ENCODE data around the gene VWA8. TPM values are rescaled to one million over a fixed set of nuclear protein-coding genes. Genes with fewer than 3 reads are reported as not detected.
"Not testable (repeated sequence)": the region's sequence is repeated elsewhere in the genome, so short reads cannot be mapped to it uniquely, and the experiment has no call there.

The VWA8 gene
- total and polyA plus RNA-seq, 2 experiments from 2014 or later, result 6.3 to 24.6 TPM

DNA sequence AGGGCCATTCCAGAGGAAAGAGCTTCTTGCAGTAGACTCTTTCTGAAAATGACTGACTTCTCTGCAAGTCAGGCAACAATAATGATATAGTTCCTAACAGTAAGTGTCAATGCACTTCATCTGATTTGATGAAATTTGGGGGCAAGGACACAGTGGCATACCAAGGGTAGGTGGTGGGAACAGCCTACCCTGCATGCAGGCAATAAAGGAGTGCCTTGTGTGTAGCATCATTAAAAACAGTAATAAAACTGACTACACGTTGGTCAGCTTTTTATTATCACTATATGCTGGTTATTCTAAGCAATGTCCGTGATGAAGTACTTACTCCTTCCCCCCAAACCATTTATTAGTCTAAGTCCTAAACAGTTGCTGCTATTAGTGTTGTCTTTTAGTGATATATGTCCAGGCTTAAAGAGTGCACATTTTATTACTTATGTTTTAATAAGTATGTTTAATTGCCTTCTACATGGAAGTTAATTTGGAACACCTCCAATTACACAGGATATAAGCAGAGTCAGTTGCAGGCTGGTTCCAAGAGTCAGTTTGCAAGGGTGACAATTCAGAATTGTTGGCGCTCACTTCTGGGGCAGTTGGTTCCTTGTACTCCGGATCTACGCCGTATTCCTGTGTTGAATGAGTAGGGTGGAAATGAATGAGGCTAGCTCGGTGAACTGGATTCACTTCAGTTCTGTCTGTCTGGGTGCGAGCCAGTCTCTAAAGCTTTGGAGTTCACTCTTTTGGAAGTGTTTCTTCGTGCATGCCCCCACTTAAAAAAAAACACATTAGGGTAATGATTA is 419.6 kb downstream of the VWA8 start:
- TF ChIP-seq JUNB (IDR thresholded peaks at IDR 0.05; ENCODE audit: unreplicated experiment), result no peak
- Histone ChIP-seq H4K20me1 (replicated peaks; ENCODE audit: insufficient read depth) (no peaks in the 10 kb centered on the region), H3K79me2 (replicated peaks; ENCODE audit: insufficient read depth) (no peaks in the 10 kb centered on the region), H3K27me3 (ENCODE audit: insufficient read depth) (no peaks in the 10 kb centered on the region), H3K4me2 (no peak overlapping the region), H3K9me2 (ENCODE audit: insufficient read depth) (no peaks in the 10 kb centered on the region), H2AFZ (no peak overlapping the region), H3F3A (replicated peaks; ENCODE audit: low read depth) (no peaks in the 10 kb centered on the region), H3K36me3 (ENCODE audit: insufficient read depth) (no peaks in the 10 kb centered on the region), H3K27ac (ENCODE audit: low read depth) (no peak overlapping the region), H3K4me3 (no peak overlapping the region), H3K4me1 (ENCODE audit: insufficient read depth) (no peaks in the 10 kb centered on the region)
- H3K27ac Mint-ChIP-seq, result no peak overlapping the region
- H3K4me1 Mint-ChIP-seq, result peaks cover 13% of the 10 kb centered on the region
- H3K36me3 Mint-ChIP-seq (ENCODE audit: low read depth), result peaks cover 14% of the 10 kb centered on the region
- H3K27me3 Mint-ChIP-seq (ENCODE audit: insufficient read depth, low read depth, poor library complexity), result peaks cover 10% of the 10 kb centered on the region
- no peak for DNase-seq (ENCODE audit: low spot score)
- no peak overlapping the region for H3K4me3 Mint-ChIP-seq
- ATAC-seq, result no peak
- peaks cover 36% of the 10 kb centered on the region for H3K9me3 Mint-ChIP-seq

DNA sequence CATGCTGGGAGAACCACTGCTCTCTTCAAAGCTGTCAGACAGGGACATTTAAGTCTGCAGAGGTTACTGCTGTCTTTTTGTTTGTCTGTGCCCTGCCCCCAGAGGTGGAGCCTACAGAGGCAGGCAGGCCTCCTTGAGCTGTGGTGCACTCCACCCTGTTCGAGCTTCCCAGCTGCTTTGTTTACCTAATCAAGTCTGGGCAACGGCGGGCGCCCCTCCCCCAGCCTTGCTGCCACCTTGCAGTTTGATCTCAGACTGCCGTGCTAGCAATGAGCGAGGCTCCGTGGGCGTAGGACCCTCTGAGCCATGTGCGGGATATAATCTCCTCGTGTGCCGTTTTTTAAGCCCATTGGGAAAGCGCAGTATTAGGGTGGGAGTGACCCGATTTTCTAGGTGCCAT is 420.7 kb downstream of the VWA8 start:
- H3K4me3 ChIP-seq, H3K4me3 Mint-ChIP-seq: not testable (repeated sequence)

DNA sequence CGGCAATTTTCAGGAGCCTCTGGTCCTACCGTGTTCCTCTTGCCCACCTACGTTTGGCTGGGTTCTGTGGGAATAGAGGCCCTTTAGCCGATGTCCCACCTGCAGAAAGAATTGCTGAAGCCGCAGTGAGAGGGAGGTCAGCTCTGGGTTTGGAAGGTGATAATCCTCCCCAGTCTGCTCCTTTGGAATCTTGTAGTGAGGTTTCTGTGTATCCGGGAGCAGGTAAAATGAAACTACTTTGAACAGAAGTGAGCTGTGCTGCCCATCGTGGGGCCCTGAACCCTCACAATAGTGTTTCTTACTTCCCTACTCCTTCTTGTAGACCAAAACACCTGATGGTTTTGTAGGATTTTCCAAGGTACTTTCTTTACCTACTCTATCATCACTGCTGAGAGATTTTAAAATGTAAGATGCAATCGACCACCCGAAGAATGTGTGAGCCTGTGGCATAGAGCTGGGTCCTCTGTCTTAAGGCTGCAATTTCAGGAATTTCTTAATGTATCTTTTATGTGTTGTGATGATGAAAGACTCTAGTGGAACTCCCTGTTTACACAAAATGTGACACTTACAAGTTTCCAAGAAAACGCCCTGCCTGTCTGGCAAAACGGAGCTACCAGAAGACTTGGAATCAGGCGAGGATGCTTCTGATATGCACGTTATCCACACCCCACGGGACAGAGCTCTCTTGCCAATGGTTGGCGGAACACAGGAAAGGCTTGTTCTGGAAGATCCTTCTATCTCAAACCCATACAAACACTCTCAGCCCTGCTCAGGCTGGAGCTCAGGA is 427.4 kb downstream of the VWA8 start:
- H3K9me2 ChIP-seq (ENCODE audit: insufficient read depth), result no peaks in the 10 kb centered on the region
- H2AFZ ChIP-seq, result peak overlapping the region; percentile 75; the same call in 1 of the 2 replicates
- no peak for TF ChIP-seq JUNB (IDR thresholded peaks at IDR 0.05; ENCODE audit: unreplicated experiment)
- TF ChIP-seq NANOG (IDR thresholded peaks at IDR 0.05; ENCODE audit: borderline replicate concordance), result no peak
- no peak for TF ChIP-seq ZNF331 (CRISPR knock-in tag; IDR thresholded peaks at IDR 0.05; ENCODE audit: low read depth)
- TF ChIP-seq STAT1 (IDR thresholded peaks at IDR 0.05; ENCODE audit: unreplicated experiment), result no peak
- TF ChIP-seq EZH2 (IDR thresholded peaks at IDR 0.05; ENCODE audit: low read depth, unreplicated experiment), result no peak
- TF ChIP-seq REST (IDR thresholded peaks at IDR 0.05; ENCODE audit: unreplicated experiment), result no peak
- no peak for TF ChIP-seq CREB1 (CRISPR knock-in tag; IDR thresholded peaks at IDR 0.05; ENCODE audit: low read depth)
- H3K27ac ChIP-seq (ENCODE audit: low read depth), result no peak overlapping the region
- Mint-ChIP-seq H3K4me3 (no peak overlapping the region), H3K27ac (no peak overlapping the region), H3K9me3 (no peaks in the 10 kb centered on the region), H3K4me1 (no peaks in the 10 kb centered on the region), H3K36me3 (ENCODE audit: low read depth) (no peaks in the 10 kb centered on the region), H3K27me3 (ENCODE audit: insufficient read depth, low read depth, poor library complexity) (peaks cover 6% of the 10 kb centered on the region)
- H3K27me3 ChIP-seq (ENCODE audit: insufficient read depth), result no peaks in the 10 kb centered on the region
- no peaks in the 10 kb centered on the region for H3K4me1 ChIP-seq (ENCODE audit: insufficient read depth)
- no peaks in the 10 kb centered on the region for H4K20me1 ChIP-seq (replicated peaks; ENCODE audit: insufficient read depth)
- no peaks in the 10 kb centered on the region for H3F3A ChIP-seq (replicated peaks; ENCODE audit: low read depth)
- H3K4me2 ChIP-seq, result no peak overlapping the region
- no peaks in the 10 kb centered on the region for H3K36me3 ChIP-seq (ENCODE audit: insufficient read depth)
- no peaks in the 10 kb centered on the region for H3K79me2 ChIP-seq (replicated peaks; ENCODE audit: insufficient read depth)
- DNase-seq (ENCODE audit: low spot score), result no peak
- no peak for ATAC-seq
- H3K4me3 ChIP-seq, result no peak overlapping the region

More for the DNA sequence above, 420.7 kb downstream of the VWA8 start:
- H3K36me3 ChIP-seq (ENCODE audit: insufficient read depth); H3K4me2 ChIP-seq; H3K27ac ChIP-seq (ENCODE audit: low read depth); H3K27me3 Mint-ChIP-seq (ENCODE audit: insufficient read depth, low read depth, poor library complexity); H3K79me2 ChIP-seq (replicated peaks; ENCODE audit: insufficient read depth); H4K20me1 ChIP-seq (replicated peaks; ENCODE audit: insufficient read depth); H3K9me2 ChIP-seq (ENCODE audit: insufficient read depth); H3K27ac Mint-ChIP-seq; H3K4me1 ChIP-seq (ENCODE audit: insufficient read depth); H3K27me3 ChIP-seq (ENCODE audit: insufficient read depth); ATAC-seq; H2AFZ ChIP-seq; H3F3A ChIP-seq (replicated peaks; ENCODE audit: low read depth): not testable (repeated sequence)
- H3K9me3 Mint-ChIP-seq, result peaks cover 36% of the 10 kb centered on the region
- H3K36me3 Mint-ChIP-seq (ENCODE audit: low read depth), result peaks cover 14% of the 10 kb centered on the region
- DNase-seq (ENCODE audit: low spot score), result peak; percentile 21
- H3K4me1 Mint-ChIP-seq, result peaks cover 13% of the 10 kb centered on the region

All from GM23338 (cell line).